ENCODE measurements around the gene TBX5.
"Not testable (repeated sequence)": the region's sequence is repeated elsewhere in the genome, so short reads cannot be mapped to it uniquely, and the experiment has no call there.

TBX5 gene

DNA sequence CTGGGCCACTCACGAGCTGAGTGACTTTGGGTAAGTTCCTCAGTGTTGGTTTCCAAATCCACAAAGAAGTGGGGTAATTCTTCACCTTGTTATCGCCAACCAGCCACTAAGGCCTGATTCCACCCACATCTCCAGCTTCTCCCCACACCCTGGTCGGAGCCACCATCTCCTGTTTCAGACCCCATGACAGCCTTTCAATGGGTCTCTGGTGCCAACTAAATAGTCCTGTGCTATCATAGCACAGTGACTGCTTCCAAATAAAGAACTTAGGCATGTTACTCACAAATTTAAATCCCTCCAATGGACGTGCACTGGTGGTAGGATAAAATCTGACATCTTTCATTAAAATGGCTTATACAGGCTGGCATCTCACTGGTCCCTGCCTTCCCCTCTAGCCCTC lies 44.0 kb downstream of the TBX5 start:
- Mint-ChIP-seq H3K27ac (no peak overlapping the region), H3K27me3 (peaks cover 0 to 8% of the 10 kb centered on the region in 2 donors), H3K36me3 (ENCODE audit: insufficient read depth) (no peaks in the 10 kb centered on the region), H3K4me1 (ENCODE audit: low read depth in 2 of 2) (no peaks in the 10 kb centered on the region), H3K9me3 (peaks cover 0 to 5% of the 10 kb centered on the region in 2 donors), H3K4me3 (no peak overlapping the region)
- ATAC-seq (replicated peaks) (no peak), DNase-seq (no peak)

DNA sequence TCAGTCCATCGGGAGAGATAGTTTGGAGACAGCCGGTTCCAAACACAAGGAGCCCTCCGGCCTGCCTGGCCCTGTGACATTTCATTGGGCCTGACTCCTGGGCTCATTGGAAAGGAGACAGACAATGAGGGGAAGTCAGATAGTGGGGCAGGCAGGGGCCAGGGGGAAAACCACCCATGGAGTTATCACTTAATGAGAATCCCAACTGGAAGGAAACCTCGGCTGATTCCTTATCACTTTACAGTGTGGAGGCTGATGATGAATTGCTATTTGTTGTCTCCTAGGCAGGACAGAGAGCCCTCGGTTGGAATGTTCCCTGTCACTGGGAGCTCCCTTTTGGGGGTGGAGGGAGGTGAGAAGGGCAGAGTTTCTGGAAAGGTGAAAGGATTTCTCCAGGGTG lies 44.4 kb downstream of the TBX5 start:
- DNase-seq, result no peak
- no peak overlapping the region for H3K27ac Mint-ChIP-seq

GRCh38 chr12:114360485-114360884 lies 45.5 kb downstream of the TBX5 start:
- H3K36me3 Mint-ChIP-seq (ENCODE audit: insufficient read depth), result no peaks in the 10 kb centered on the region
- no peak overlapping the region for H3K4me3 Mint-ChIP-seq
- H3K9me3 Mint-ChIP-seq, result peaks cover 7 to 9% of the 10 kb centered on the region in 2 donors
- H3K27ac Mint-ChIP-seq, result no peak overlapping the region
- H3K4me1 Mint-ChIP-seq (ENCODE audit: low read depth in 2 of 2), result no peaks in the 10 kb centered on the region
- peaks cover 8 to 10% of the 10 kb centered on the region in 2 donors for H3K27me3 Mint-ChIP-seq
- DNase-seq, result no peak
- ATAC-seq (replicated peaks), result no peak

More for the DNA sequence above, 44.4 kb downstream of the TBX5 start:
- peaks cover 3 to 5% of the 10 kb centered on the region in 2 donors for H3K9me3 Mint-ChIP-seq
- no peak for ATAC-seq (replicated peaks)
- no peak overlapping the region for H3K4me3 Mint-ChIP-seq
- peaks cover 4 to 8% of the 10 kb centered on the region in 2 donors for H3K27me3 Mint-ChIP-seq
- no peaks in the 10 kb centered on the region for H3K36me3 Mint-ChIP-seq (ENCODE audit: insufficient read depth)
- H3K4me1 Mint-ChIP-seq (ENCODE audit: low read depth in 2 of 2), result no peaks in the 10 kb centered on the region

- no peak overlapping the region for H3K4me3 Mint-ChIP-seq
- H3K36me3 Mint-ChIP-seq (ENCODE audit: insufficient read depth), result no peaks in the 10 kb centered on the region
- peaks cover 7 to 12% of the 10 kb centered on the region in 2 donors for H3K9me3 Mint-ChIP-seq
- DNase-seq (no peak), ATAC-seq (replicated peaks) (no peak)
- no peak overlapping the region for H3K27ac Mint-ChIP-seq
- H3K4me1 Mint-ChIP-seq (ENCODE audit: low read depth in 2 of 2), result no peaks in the 10 kb centered on the region
- H3K27me3 Mint-ChIP-seq, result peaks cover 8 to 13% of the 10 kb centered on the region in 2 donors
Measured at GRCh38 chr12:114355389-114356088, 50.4 kb downstream of the TBX5 start.

GRCh38 chr12:114349239-114349638 lies 56.7 kb downstream of the TBX5 start:
- not testable (repeated sequence) for H3K27ac Mint-ChIP-seq; H3K4me1 Mint-ChIP-seq (ENCODE audit: low read depth in 2 of 2); H3K4me3 Mint-ChIP-seq; DNase-seq; H3K27me3 Mint-ChIP-seq; ATAC-seq (replicated peaks); H3K9me3 Mint-ChIP-seq; H3K36me3 Mint-ChIP-seq (ENCODE audit: insufficient read depth)

- H3K27me3 Mint-ChIP-seq, result peaks cover 0 to 14% of the 10 kb centered on the region in 2 donors
- no peak for DNase-seq
- no peak overlapping the region for H3K27ac Mint-ChIP-seq
- no peaks in the 10 kb centered on the region for H3K4me1 Mint-ChIP-seq (ENCODE audit: low read depth in 2 of 2)
- ATAC-seq (replicated peaks), result no peak
- H3K4me3 Mint-ChIP-seq, result no peak overlapping the region
- peaks cover 0 to 2% of the 10 kb centered on the region in 2 donors for H3K9me3 Mint-ChIP-seq
- H3K36me3 Mint-ChIP-seq (ENCODE audit: insufficient read depth), result no peaks in the 10 kb centered on the region
Measured at GRCh38 chr12:114347861-114348260, 58.1 kb downstream of the TBX5 start.

- Mint-ChIP-seq H3K36me3 (ENCODE audit: insufficient read depth) (no peaks in the 10 kb centered on the region), H3K27ac (no peak overlapping the region), H3K27me3 (peaks cover 0 to 14% of the 10 kb centered on the region in 2 donors), H3K9me3 (peaks cover 0 to 2% of the 10 kb centered on the region in 2 donors), H3K4me1 (ENCODE audit: low read depth in 2 of 2) (no peaks in the 10 kb centered on the region), H3K4me3 (no peak overlapping the region)
- no peak for ATAC-seq (replicated peaks)
- no peak for DNase-seq
Measured at GRCh38 chr12:114344831-114345230, 61.1 kb downstream of the TBX5 start.

- Mint-ChIP-seq H3K4me1 (ENCODE audit: low read depth in 2 of 2) (no peaks in the 10 kb centered on the region), H3K36me3 (ENCODE audit: insufficient read depth) (no peaks in the 10 kb centered on the region), H3K27me3 (peaks cover 0 to 14% of the 10 kb centered on the region in 2 donors), H3K27ac (no peak overlapping the region), H3K9me3 (peaks cover 0 to 2% of the 10 kb centered on the region in 2 donors), H3K4me3 (no peak overlapping the region)
- no peak for ATAC-seq (replicated peaks)
- DNase-seq, result no peak
Measured at GRCh38 chr12:114344303-114344663, 61.7 kb downstream of the TBX5 start.

GRCh38 chr12:114343585-114344302 lies 62.2 kb downstream of the TBX5 start:
- Mint-ChIP-seq H3K4me3 (no peak overlapping the region), H3K36me3 (ENCODE audit: insufficient read depth) (no peaks in the 10 kb centered on the region), H3K4me1 (ENCODE audit: low read depth in 2 of 2) (no peaks in the 10 kb centered on the region), H3K27me3 (peaks cover 0 to 14% of the 10 kb centered on the region in 2 donors), H3K9me3 (peaks cover 0 to 2% of the 10 kb centered on the region in 2 donors), H3K27ac (no peak overlapping the region)
- no peak for DNase-seq
- no peak for ATAC-seq (replicated peaks)

DNA sequence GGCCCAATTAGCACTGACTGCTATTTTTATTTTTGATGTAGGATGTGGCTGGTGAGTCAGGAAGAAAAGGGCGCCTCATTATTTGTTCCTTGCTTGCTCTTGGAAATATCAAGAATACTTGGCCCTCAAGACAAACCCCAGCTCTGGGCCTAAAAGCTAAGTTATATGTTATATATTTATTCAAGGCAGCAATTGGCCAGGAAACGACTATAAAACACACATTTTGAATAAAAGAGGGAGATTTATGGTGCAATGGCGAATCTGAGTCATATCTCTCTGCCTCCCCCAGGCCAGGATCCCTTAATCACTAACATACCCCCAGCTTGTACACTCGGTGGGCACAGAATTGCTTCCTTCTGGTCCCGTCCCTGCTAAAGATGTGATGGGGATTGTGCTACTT lies 63.3 kb downstream of the TBX5 start:
- H3K36me3 Mint-ChIP-seq (ENCODE audit: insufficient read depth), result no peaks in the 10 kb centered on the region
- H3K27ac Mint-ChIP-seq, result no peak overlapping the region
- peaks cover 0 to 14% of the 10 kb centered on the region in 2 donors for H3K27me3 Mint-ChIP-seq
- H3K4me1 Mint-ChIP-seq (ENCODE audit: low read depth in 2 of 2), result no peaks in the 10 kb centered on the region
- DNase-seq (no peak), ATAC-seq (replicated peaks) (no peak)
- peaks cover 0 to 2% of the 10 kb centered on the region in 2 donors for H3K9me3 Mint-ChIP-seq
- no peak overlapping the region for H3K4me3 Mint-ChIP-seq

DNA sequence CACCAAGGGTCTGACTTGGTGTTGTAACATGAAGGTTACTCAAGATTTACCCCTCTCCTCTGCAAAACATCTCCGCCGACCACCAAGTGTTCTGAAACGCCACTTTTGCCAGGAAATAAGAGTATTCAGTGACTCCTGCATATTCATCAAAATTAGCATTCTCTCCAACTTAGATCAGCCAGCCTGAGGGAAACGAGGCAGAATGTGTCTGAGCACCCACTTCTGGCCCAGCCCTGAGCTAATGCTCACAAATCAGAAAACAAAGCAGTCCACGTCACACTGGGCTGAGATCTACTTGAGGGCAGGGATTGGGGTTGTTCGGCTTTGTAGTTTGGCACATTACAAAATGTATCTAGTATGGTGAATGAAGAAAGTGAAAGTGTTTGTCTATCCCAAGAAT lies 64.3 kb downstream of the TBX5 start:
- Mint-ChIP-seq H3K27ac (no peak overlapping the region), H3K4me3 (no peak overlapping the region), H3K36me3 (ENCODE audit: insufficient read depth) (no peaks in the 10 kb centered on the region), H3K4me1 (ENCODE audit: low read depth in 2 of 2) (no peaks in the 10 kb centered on the region), H3K27me3 (peaks cover 0 to 14% of the 10 kb centered on the region in 2 donors), H3K9me3 (peaks cover 0 to 2% of the 10 kb centered on the region in 2 donors)
- ATAC-seq (replicated peaks) (no peak), DNase-seq (no peak)

DNA sequence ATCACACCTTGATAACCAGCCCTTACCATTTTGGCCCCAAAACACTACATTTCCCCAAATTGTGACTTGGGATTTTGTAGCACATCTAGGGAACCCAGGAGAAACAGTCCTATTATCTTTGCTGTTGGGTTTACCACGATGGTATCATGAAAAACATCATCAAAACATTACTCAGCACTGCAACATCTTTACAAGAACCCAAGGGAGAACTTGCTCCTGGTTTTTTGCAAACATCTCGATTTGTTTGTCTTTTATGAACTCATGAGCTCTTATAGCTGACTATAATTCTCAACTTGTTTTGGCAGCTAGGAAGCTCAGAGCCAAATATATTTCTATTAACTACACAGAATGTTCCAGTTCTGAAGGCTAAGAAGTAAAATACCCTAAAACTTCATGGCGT lies 65.7 kb downstream of the TBX5 start:
- Mint-ChIP-seq H3K27ac (no peak overlapping the region), H3K9me3 (peaks cover 0 to 1% of the 10 kb centered on the region in 2 donors), H3K36me3 (ENCODE audit: insufficient read depth) (no peaks in the 10 kb centered on the region), H3K4me1 (ENCODE audit: low read depth in 2 of 2) (no peaks in the 10 kb centered on the region), H3K27me3 (peaks cover 0 to 19% of the 10 kb centered on the region in 2 donors), H3K4me3 (no peak overlapping the region)
- ATAC-seq (replicated peaks) (no peak), DNase-seq (no peak)

GRCh38 chr12:114339626-114340025 lies 66.3 kb downstream of the TBX5 start:
- Mint-ChIP-seq H3K4me1 (ENCODE audit: low read depth in 2 of 2) (no peaks in the 10 kb centered on the region), H3K27ac (no peak overlapping the region), H3K27me3 (peaks cover 0 to 18% of the 10 kb centered on the region in 2 donors), H3K9me3 (peaks cover 0 to 1% of the 10 kb centered on the region in 2 donors), H3K4me3 (no peak overlapping the region), H3K36me3 (ENCODE audit: insufficient read depth) (no peaks in the 10 kb centered on the region)
- DNase-seq, result no peak
- ATAC-seq (replicated peaks), result no peak

DNA sequence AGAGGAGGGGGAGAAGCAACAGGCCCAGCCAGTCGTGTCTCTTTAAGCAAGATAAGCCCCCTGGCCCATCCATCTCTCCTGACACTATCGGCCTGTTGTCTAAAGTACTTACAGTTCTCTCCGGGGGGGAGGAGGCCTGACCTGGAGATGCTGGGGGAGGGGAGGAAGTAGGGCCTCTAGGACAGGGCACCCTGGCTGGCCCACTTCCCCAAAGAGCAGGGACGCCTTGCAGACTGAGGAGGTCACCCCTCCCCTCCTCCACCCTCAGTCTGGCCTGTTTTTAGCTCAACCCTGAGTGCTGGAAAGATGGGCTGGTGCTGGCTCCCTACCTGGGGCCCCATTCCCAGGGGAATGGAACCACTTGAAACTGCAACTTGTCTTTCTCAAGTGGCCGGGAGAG lies 70.3 kb downstream of the TBX5 start:
- peaks cover 0 to 7% of the 10 kb centered on the region in 2 donors for H3K27me3 Mint-ChIP-seq
- no peaks in the 10 kb centered on the region for H3K4me1 Mint-ChIP-seq (ENCODE audit: low read depth in 2 of 2)
- no peaks in the 10 kb centered on the region for H3K36me3 Mint-ChIP-seq (ENCODE audit: insufficient read depth)
- no peak overlapping the region for H3K4me3 Mint-ChIP-seq
- DNase-seq (no peak), ATAC-seq (replicated peaks) (no peak)
- peaks cover 0 to 4% of the 10 kb centered on the region in 2 donors for H3K9me3 Mint-ChIP-seq
- H3K27ac Mint-ChIP-seq, result no peak overlapping the region

Measured in effector memory CD8-positive, alpha-beta T cell (primary cell).